SKM-1 (cell line): ENCODE data around the gene CHEK2.
"Not testable (repeated sequence)": the region's sequence is repeated elsewhere in the genome, so short reads cannot be mapped to it uniquely, and the experiment has no call there.

Experiments
- DNase-seq: peaks from one replicate; lab custom pipeline; 2025; ENCODE audit not compliant: unreplicated experiment; lab: John Stamatoyannopoulos, UW

CHEK2 gene

GRCh38 chr22:28693041-28693760, 48.4 kb downstream of the CHEK2 start:
- not testable (repeated sequence) for DNase-seq

DNA sequence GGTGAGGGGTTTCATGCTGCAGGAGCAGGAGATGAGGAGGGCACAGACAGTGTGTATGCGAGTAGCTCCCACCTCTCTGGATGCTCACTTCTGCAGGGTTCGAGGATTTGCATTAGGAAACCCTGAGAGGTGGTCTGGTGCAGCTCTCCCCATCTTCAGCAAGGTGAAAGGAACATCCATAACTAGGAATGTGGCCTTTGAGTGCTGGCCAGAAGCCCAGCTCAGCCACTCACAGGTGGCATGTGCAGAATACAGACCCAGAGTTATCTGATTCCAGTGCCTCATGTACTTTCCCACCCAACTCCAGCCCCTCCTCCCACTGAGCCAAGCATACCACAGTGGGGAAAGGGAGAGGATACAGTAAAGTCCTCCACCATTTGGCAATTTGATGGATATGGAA, 51.8 kb downstream of the CHEK2 start:
- not testable (repeated sequence) for DNase-seq

GRCh38 chr22:28682966-28683365, 58.7 kb downstream of the CHEK2 start:
- not testable (repeated sequence) for DNase-seq

DNA sequence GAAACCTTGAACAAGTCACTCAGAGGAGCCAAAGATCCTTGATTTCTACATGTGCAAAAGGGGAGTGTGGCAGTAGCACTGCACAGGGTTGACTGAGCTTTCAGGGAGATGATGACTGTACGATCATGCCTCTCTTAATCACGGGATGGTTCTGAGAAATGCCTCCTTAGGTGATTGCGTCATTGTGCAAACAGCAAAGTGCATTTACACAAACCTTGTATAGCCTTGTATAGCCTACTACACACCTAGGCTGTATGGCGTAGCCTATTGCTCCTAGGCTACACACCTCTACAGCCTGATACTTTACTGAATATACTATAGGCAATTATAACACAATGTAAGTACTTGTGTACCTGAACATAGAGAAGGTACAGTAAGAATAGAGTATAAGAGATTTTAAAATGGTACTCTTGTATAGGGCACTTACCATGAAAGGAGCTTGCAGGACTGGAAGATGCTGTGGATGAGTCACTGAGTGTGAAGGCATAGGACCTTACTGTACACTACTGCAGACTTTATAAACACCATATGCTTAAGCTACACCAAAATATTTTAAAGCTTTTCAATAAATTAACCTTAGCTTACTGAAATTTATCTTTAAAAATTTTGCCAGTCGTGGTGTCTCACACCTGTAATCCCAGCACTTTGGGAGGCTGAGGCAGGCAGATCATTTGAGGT, 60.7 kb downstream of the CHEK2 start:
- not testable (repeated sequence) for DNase-seq

- not testable (repeated sequence) for DNase-seq
Measured at GRCh38 chr22:28679611-28680287, 61.9 kb downstream of the CHEK2 start, which contains the start of gene TTC28. Gene TTC28, minus strand, starts transcription at chr22:28679840. Its CDS starts 117 bp downstream, at chr22:28679723.

- DNase-seq = not testable (repeated sequence)
Measured at GRCh38 chr22:28678778-28679610, 62.6 kb downstream of the CHEK2 start.

DNA sequence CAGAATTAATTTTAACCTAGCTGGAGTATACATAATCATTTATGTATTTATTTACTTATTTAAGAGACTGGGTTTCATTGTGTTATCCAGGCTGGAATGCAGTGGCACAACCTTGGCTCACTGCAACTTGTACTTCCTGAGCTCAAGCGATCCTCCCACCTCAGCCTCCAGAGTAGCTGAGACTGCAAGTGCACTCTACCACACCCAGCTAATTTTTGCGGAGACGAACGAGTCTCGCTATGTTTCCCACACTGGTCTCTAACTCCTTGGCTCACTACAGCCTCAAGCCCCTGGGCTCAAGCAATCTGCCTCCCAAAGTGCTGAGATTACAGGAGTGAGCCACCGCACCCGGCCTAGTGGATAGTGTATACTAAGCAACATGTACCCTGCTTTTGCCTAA, 63.5 kb downstream of the CHEK2 start:
- DNase-seq = not testable (repeated sequence)

DNA sequence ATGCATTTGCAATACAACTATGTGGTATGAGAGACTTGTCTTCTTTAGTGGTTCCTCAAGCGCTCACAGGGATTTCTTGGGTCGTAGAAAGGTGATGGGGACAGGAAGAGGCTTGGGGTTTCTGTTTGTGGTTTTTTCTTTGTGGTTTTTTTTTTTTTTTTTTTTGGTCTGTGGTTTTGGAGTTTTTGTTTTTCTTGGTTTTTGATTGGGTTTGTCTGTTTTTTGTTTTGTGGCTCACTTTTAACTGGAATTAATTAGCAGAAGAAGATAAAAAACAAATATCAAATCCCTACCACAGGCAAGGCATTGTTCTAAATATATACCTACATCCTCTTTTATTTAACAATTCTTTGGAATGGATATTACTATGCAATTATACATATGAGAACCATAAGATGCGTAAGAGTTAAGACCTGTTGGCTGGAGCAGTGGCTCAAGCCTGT, 67.5 kb downstream of the CHEK2 start:
- peak; percentile 81 for DNase-seq

DNA sequence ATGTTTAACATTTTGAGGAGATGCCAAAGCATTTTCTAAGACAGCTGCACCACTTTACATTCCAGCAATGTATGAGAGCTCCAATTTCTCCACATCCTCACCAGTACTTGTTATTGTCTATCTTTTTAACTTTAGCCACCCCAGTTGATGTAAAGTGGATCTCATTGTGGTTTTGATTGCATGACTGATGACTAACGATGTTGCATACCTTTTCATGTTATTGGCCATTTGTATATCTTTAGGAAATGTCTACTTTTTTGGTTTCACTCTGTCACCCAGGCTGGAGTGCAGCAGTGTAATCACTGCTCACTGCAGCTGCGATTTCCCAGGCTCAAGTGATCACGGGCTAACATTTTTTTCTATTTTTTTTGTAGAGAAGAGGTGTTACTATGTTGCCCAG, 70.9 kb downstream of the CHEK2 start:
- no peak for DNase-seq

DNA sequence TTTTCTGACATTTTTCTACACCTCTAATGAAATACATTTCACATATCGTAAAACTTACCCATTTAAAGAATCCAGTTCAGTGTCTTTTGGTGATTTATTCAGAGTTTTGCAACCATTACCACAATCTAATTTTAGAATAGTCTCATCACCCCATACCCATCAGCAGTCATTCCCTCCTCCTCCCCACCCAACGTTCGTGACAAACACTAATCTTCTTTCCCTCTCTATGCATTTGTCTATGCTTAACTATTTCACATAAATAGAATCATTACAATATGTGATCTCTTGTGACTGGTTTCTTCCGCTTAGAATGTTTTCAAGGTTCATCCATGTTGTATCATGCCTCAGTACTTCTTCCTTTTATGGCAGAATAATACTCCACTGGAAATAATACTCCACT, 71.5 kb downstream of the CHEK2 start:
- no peak for DNase-seq

- no peak for DNase-seq
Measured at GRCh38 chr22:28669387-28669786, 72.2 kb downstream of the CHEK2 start.

DNA sequence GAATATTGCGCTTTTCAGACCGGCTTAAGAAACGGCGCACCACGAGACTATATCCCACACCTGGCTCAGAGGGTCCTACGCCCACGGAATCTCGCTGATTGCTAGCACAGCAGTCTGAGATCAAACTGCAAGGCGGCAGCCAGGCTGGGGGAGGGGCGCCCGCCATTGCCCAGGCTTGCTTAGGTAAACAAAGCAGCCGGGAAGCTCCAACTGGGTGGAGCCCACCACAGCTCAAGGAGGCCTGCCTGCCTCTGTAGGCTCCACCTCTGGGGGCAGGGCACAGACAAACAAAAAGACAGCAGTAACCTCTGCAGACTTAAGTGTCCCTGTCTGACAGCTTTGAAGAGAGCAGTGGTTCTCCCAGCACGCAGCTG, 78.1 kb downstream of the CHEK2 start:
- DNase-seq = not testable (repeated sequence)

DNA sequence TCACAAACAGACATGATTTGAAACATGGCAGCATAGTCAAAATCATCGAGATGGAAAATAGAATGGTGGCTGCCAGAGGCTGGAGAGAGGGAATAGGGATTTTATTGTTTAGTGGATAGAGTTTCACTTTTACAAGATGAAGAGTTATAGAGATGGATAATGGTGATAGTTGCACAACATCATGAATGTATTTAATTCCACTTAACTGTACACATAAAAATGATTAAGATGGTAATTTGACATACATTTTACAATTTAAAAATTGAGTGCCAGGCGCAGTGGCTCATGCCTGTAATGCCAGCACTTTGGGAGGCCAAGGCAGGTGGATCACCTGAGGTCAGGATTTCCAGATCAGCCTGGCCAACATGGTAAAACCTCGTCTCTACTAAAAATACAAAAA, 83.2 kb downstream of the CHEK2 start:
- no peak for DNase-seq

- no peak for DNase-seq
Measured at GRCh38 chr22:28656181-28656580, 85.4 kb downstream of the CHEK2 start.

DNA sequence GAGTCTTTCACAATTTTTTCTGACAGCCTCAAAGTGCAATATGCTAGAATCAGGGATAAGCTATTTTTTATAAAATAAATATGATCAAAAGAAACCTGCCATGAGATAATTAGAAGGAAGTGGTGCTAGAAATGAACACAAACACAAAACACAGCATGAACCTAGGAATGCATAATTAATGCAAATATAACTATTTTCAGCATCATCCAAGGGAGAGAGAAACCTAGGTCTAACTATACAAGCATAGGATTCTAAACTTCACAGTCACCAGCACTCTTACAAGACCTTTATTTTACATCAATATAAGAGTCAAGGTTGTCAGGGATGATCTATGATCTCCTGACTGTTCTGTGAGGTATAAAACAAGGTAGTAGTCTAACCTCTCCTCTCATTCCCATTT, 91.2 kb downstream of the CHEK2 start:
- DNase-seq = no peak

DNA sequence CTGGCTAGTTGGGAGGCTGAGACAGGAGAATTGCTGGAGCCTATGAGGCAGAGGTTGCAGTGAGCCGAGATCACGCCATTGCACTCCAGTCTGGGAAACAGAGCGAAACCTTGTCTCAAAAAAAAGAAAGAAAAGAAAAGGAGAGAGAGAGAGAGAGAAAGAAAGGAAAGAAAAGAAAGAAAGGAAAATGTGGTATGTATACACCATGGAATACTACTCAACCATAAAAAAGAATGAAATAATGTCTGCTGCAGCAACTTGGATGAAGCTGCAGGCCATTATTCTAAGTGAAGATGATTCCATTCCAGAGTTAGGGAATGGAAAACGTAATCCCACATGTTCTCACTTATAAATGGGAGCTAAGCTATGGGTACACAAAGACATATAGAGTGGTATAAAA, 92.8 kb downstream of the CHEK2 start:
- DNase-seq = no peak

DNA sequence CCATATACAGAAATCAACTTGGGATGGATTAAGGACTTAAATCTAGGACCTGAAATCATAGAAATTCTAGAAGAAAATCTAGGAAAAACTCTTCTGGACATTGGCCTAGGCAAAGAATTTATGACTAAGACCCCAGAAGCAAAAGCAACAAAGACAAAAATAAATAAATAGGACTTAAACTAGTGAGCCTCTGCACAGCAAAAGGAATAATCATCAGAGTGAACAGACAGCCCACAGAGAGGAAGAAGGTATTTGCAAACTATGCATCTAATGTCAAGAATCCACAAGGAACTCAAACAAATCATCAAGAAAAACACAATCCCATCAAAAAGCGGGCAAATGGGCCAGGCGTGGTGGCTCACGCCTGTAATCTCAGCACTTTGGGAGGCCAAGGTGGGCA, 94.4 kb downstream of the CHEK2 start:
- DNase-seq = no peak

GRCh38 chr22:28639321-28639720, 102.3 kb downstream of the CHEK2 start:
- DNase-seq = no peak
